GM12864 (cell line): ENCODE results near the gene CDH23.

Source experiments
- DNase-seq: peaks from one replicate; pipeline ENCODE4 v3.0.0-alpha.2; 2011; ENCODE audit warnings: low read depth
- H3K4me3 ChIP-seq: 2 replicates; pipeline ENCODE4 v1.5.1; 2011; ENCODE audit warnings: mild to moderate bottlenecking, low read depth, low read length, control low read depth
- TF ChIP-seq, protein P1 (sequence below): IDR thresholded peaks from 2 replicates; pipeline ENCODE4 v1.5.1; 2011; ENCODE audit warnings: low read depth, mild to moderate bottlenecking, moderate library complexity, low read length, control low read depth, inconsistent platforms; ENCODE audit errors: missing control alignments

The CDH23 gene

DNA sequence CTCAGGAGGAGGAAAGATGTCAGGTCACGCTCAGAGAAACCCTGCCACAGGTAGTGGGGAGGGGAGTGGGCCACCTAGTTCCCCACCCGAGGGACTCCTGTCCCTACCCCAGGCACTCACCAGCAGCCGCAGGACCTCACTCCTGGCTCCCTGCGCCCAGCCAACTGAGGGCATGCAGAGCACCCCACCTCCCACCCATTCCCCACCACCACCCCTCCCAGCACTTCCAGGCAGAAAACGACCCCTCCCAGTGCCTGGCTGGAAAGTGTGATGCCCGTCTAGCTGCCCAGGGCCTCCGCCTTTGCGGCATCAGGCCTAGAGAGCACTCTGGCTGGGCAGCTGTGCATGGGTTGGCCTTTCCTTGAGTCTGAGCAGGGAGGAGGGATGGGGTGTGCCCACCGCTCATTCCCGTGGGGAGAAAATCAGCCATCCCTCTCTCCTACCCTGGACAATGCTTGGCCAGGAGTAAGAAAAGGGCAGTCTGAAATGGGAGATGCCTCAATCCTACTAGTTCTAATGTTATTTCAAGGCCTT is 321.5 kb downstream of the CDH23 start:
- TF ChIP-seq, protein P1, sequence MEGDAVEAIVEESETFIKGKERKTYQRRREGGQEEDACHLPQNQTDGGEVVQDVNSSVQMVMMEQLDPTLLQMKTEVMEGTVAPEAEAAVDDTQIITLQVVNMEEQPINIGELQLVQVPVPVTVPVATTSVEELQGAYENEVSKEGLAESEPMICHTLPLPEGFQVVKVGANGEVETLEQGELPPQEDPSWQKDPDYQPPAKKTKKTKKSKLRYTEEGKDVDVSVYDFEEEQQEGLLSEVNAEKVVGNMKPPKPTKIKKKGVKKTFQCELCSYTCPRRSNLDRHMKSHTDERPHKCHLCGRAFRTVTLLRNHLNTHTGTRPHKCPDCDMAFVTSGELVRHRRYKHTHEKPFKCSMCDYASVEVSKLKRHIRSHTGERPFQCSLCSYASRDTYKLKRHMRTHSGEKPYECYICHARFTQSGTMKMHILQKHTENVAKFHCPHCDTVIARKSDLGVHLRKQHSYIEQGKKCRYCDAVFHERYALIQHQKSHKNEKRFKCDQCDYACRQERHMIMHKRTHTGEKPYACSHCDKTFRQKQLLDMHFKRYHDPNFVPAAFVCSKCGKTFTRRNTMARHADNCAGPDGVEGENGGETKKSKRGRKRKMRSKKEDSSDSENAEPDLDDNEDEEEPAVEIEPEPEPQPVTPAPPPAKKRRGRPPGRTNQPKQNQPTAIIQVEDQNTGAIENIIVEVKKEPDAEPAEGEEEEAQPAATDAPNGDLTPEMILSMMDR = no peak
- DNase-seq = no peak
- no peak overlapping the region for H3K4me3 ChIP-seq

DNA sequence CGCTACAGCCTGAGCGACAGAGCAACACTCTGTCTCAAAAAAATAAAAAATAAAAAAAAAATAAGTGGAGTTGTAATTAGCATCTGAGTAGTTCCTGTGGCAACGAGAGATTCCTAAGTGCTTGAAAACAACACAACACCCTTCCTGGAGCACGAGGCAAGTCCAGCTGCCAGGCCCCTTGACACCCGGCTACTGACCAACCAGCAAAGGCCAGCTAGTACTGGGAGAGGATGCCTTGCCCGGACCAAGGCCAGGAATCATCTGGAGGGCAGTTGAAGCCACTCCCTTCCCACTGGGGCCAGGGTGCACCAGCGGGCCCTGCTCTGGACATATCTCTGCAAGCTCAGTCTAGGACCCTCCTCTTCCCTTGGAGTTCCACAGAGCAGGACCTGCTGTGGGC is 322.3 kb downstream of the CDH23 start:
- H3K4me3 ChIP-seq = no peak overlapping the region
- TF ChIP-seq, protein P1 = no peak
- DNase-seq = no peak

DNA sequence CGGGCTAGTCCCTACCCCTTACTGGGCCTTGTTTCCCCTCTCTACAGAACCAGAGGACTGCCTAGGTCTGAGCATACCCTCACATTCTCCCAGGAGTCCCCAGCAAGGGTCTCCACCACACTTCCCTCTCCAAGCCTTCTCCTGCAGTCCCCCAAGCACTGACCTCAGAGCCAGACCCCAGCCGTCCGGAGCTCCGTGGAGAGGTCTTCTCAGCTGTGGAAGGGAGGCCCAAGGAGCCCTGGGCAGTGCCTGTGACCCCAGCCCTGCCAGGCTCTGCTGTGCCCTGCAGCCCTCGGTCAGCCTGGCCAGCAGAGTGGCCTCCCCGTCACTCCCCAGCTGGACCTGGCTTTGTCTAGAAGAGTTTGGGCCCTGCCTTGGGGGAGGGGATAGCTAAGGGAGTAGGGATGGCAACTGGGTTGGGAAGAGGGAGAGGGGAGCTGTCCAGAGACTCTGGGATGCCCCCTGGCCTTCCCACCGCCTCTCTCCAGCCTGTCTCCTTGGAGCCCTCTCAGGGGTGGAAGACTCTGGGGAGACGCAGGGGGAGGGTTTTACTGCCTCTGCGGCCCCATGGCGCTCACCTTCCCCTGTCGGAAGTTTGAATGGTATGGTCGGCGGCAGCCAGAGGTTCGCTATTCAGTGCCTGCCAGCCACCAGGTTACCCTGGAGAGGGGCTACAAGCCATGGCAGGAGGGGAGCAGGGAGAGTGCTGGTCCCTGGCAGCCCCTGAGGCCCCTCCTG is 322.9 kb downstream of the CDH23 start, which contains the start of gene C10orf105:
TSS of gene C10orf105 (minus strand) at position 315 of the 738 bp plus-strand sequence. CDS start 3,441 bp downstream, outside the sequence.
- H3K4me3 ChIP-seq = no peak within 1 kb of the TSS
- no peak for DNase-seq

DNA sequence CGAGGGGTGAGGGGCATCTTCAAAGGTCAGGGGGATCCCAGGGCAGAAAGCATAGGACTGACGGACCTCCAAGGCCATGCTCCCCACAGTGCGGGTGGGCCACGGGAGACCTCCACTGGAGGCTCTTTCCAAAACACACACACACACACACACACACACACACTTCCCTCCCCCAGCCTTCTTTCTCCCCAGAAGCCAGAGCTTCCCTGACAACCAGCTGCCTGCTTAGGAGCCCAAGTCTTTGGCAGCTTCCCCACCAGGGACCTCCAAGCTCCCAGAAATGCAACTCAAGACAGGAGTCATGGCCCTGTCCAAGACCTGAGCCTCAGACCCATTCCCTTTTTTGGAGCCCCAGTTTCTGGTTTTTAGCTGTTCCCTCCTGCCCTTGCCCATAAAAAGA is 323.6 kb downstream of the CDH23 start:
- no peak overlapping the region for H3K4me3 ChIP-seq
- DNase-seq = no peak
- TF ChIP-seq, protein P1 = no peak

More for the DNA sequence above, 322.9 kb downstream of the CDH23 start, which contains the start of gene C10orf105:
- TF ChIP-seq, protein P1 = no peak

DNA sequence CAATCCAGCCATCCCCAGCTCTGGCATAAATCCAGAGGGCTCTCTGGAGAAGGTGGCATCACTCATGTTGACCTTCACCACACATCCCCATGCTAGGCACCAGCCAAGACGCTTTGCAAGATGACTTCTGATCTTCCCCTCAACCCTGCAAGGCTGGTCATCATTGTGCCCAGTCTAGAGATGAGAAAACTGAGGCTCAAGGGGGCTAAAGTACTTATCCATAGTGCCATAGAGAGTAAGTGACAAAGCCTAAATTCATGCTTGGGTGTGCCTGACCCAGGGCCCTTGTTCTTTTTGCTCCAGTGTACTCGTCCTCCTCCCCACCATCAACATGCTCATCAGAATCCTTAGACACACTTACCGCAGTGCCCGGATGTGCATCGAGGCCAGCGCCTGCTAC is 324.6 kb downstream of the CDH23 start:
- no peak overlapping the region for H3K4me3 ChIP-seq
- TF ChIP-seq, protein P1 = no peak
- DNase-seq = no peak

DNA sequence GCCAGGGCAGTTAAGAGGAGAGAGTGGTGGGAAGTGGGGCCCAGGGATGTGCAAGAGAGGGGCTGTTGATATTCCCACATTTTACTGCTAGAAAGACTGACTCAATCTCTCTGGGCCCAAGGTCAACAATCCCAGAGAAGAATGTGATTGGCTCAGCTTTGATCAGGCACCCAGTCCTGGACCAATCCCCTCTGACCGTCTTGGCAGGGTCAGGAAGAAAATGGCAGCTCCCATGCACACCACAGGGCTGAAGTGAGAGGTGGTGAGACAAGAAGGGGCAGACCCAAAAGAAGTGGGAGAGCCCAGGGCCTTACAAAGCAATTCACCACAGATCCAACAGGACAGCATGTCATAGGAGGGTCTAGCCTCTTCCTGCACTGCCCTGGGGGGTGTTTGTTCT is 326.1 kb downstream of the CDH23 start:
- H3K4me3 ChIP-seq = no peak overlapping the region
- no peak for DNase-seq
- TF ChIP-seq, protein P1 = no peak
